Iris pigment epithelial cell (primary cell): ENCODE measurements around the gene SOCS3.
"Not testable (repeated sequence)": the region's sequence is repeated elsewhere in the genome, so short reads cannot be mapped to it uniquely, and the experiment has no call there.

Source experiments
- DNase-seq: peaks from one replicate; pipeline ENCODE4 v3.0.0-alpha.2; 2011; ENCODE audit warnings: low read depth

Gene SOCS3

GRCh38 chr17:78349891-78350642 is 9.8 kb downstream of the SOCS3 start:
- no peak for DNase-seq

- DNase-seq, result no peak
These were observed 11.7 kb downstream of the SOCS3 start for GRCh38 chr17:78348055-78348770.

- DNase-seq, result no peak
These were observed 12.4 kb downstream of the SOCS3 start for GRCh38 chr17:78347453-78347852.

GRCh38 chr17:78346605-78347250 is 13.1 kb downstream of the SOCS3 start:
- no peak for DNase-seq

- no peak for DNase-seq
These were observed 13.9 kb downstream of the SOCS3 start for GRCh38 chr17:78345791-78346494.

GRCh38 chr17:78345172-78345571 is 14.7 kb downstream of the SOCS3 start:
- DNase-seq, result no peak

- no peak for DNase-seq
These were observed 15.2 kb downstream of the SOCS3 start for GRCh38 chr17:78344666-78345065.

GRCh38 chr17:78343543-78344201 is 16.2 kb downstream of the SOCS3 start:
- DNase-seq, result no peak

- peak; percentile 85 for DNase-seq
These were observed 16.7 kb downstream of the SOCS3 start for GRCh38 chr17:78343187-78343542.

GRCh38 chr17:78342449-78343186 is 17.3 kb downstream of the SOCS3 start:
- peak; percentile 87 for DNase-seq

GRCh38 chr17:78341559-78342448 is 18.1 kb downstream of the SOCS3 start:
- peak; percentile 77 for DNase-seq

GRCh38 chr17:78340183-78340955 is 19.5 kb downstream of the SOCS3 start:
- no peak for DNase-seq

GRCh38 chr17:78338486-78339259 is 21.2 kb downstream of the SOCS3 start:
- no peak for DNase-seq

GRCh38 chr17:78337244-78338109 is 22.4 kb downstream of the SOCS3 start:
- DNase-seq, result peak; percentile 88

GRCh38 chr17:78335209-78335608 is 24.7 kb downstream of the SOCS3 start:
- no peak for DNase-seq

- DNase-seq, result no peak
These were observed 26.9 kb downstream of the SOCS3 start for GRCh38 chr17:78332991-78333390.

GRCh38 chr17:78331355-78331754 is 28.5 kb downstream of the SOCS3 start:
- DNase-seq, result not testable (repeated sequence)
